Keratinocyte (primary cell): ENCODE results near the gene C9orf43. TPM values are rescaled to one million over a fixed set of nuclear protein-coding genes. Genes with fewer than 3 reads are reported as not detected.
"Not testable (repeated sequence)": the region's sequence is repeated elsewhere in the genome, so short reads cannot be mapped to it uniquely, and the experiment has no call there.

Experiments used
- DNase-seq: peaks from one replicate; pipeline ENCODE4 v3.0.0-alpha.2; 2011; ENCODE audit warnings: low read depth, missing footprints, low spot score
- FAIRE-seq: peaks from 2 replicates; lab custom pipeline; 2011; peaks lifted over from hg19 to GRCh38; lab: Jason Lieb, UNC
- H2AFZ ChIP-seq: 2 replicates; pipeline ENCODE4 v1.6.0; 2012; ENCODE audit warnings: low read length, control low read depth, inconsistent platforms; ENCODE audit not compliant: control insufficient read depth
- H3K27ac ChIP-seq: 2 replicates; pipeline ENCODE4 v1.5.1; 2011; ENCODE audit warnings: low read length; ENCODE audit not compliant: control insufficient read depth, insufficient read depth
- H3K27me3 ChIP-seq: 3 replicates; pipeline ENCODE4 v1.6.0; 2011; ENCODE audit warnings: low read length; ENCODE audit not compliant: control insufficient read depth, insufficient read depth; ENCODE audit errors: extremely low read depth
- H3K36me3 ChIP-seq, 2 experiments: 2 replicates in 1 of 2; 3 replicates in 1 of 2; pipeline ENCODE4 v1.5.1; 2011; ENCODE audit warnings: low read length in 2 of 2, mild to moderate bottlenecking in 1 of 2; ENCODE audit not compliant: control insufficient read depth in 2 of 2, insufficient read depth in 2 of 2; ENCODE audit errors: extremely low read depth in 1 of 2
- H3K4me1 ChIP-seq: 3 replicates; pipeline ENCODE4 v1.5.1; 2011; ENCODE audit warnings: low read length; ENCODE audit not compliant: control insufficient read depth, insufficient read depth; ENCODE audit errors: extremely low read depth
- H3K4me2 ChIP-seq: 3 replicates; pipeline ENCODE4 v1.6.0; 2011; ENCODE audit warnings: low read depth, low read length; ENCODE audit not compliant: control insufficient read depth, insufficient read depth; ENCODE audit errors: extremely low read depth
- H3K4me3 ChIP-seq, 3 experiments: fragments of 200-600 bp in 1 of 3; sonication (generic) in 1 of 3; 2 replicates in 2 of 3; 3 replicates in 1 of 3; pipeline ENCODE4 v1.5.1; 2011 to 2016; ENCODE audit warnings: low read length in 3 of 3, mild to moderate bottlenecking in 3 of 3, control low read depth in 2 of 3, inconsistent platforms in 1 of 3, low read depth in 1 of 3, mixed read lengths in 1 of 3, mixed run types in 1 of 3, moderate library complexity in 1 of 3; ENCODE audit not compliant: control insufficient read depth in 2 of 3, insufficient read depth in 2 of 3; ENCODE audit errors: extremely low read depth in 1 of 3
- H3K79me2 ChIP-seq: 2 replicates; pipeline ENCODE4 v1.6.0; 2012; ENCODE audit warnings: low read length; ENCODE audit not compliant: control insufficient read depth, insufficient read depth
- H3K9ac ChIP-seq: 3 replicates; pipeline ENCODE4 v1.6.0; 2011; ENCODE audit warnings: low read length; ENCODE audit not compliant: control insufficient read depth, insufficient read depth; ENCODE audit errors: extremely low read depth
- H3K9me1 ChIP-seq: 3 replicates; pipeline ENCODE4 v1.6.0; 2011; ENCODE audit warnings: low read length; ENCODE audit not compliant: control insufficient read depth, insufficient read depth; ENCODE audit errors: extremely low read depth
- H3K9me3 ChIP-seq: 2 replicates; pipeline ENCODE4 v1.5.1; 2012; ENCODE audit warnings: low read depth, low read length; ENCODE audit not compliant: control insufficient read depth
- H4K20me1 ChIP-seq: 3 replicates; pipeline ENCODE4 v1.6.0; 2011; ENCODE audit warnings: low read length; ENCODE audit not compliant: control insufficient read depth, insufficient read depth; ENCODE audit errors: extremely low read depth
- EZH2 ChIP-seq: IDR thresholded peaks from one replicate; pipeline ENCODE4 v1.6.1; 2012; ENCODE audit warnings: inconsistent platforms, mild to moderate bottlenecking, low read length, moderate library complexity
- dilution Hi-C: fragments of 300-500 bp; cut with MboI; formaldehyde crosslinking; loops from one replicate; pipeline ENCODE4 v1.7.0; 2020; ENCODE audit warnings: low sequenced_read_pairs; ENCODE audit not compliant: extremely low pct_ligation_motif_present
- polyA plus RNA-seq, 5 experiments: library from polyadenylated mRNA; depleted of rRNA in 3 of 5; stranded (reverse) in 3 of 5; stranded (forward) in 1 of 5; unstranded in 1 of 5; fragments of >200 nt; gene quantifications; 1 replicate in 1 of 5; 2 replicates in 3 of 5; 3 replicates in 1 of 5; pipeline versions ENCODE4 v1.2.1 to v1.2.3, GENCODE V29; 2011 to 2012; ENCODE audit warnings: missing spikeins in 2 of 5, low read depth in 1 of 5, low replicate concordance in 1 of 5
- TF ChIP-seq, protein P1 (sequence below), 3 experiments: IDR thresholded peaks in 1 of 3; conservative IDR thresholded peaks in 1 of 3; optimal IDR thresholded peaks in 1 of 3; 2 replicates in 2 of 3; 3 replicates in 1 of 3; pipeline versions ENCODE3 to v1.5.1; 2011; ENCODE audit warnings: low read length in 3 of 3, mild to moderate bottlenecking in 3 of 3, moderate library complexity in 2 of 3, control low read depth in 1 of 3, inconsistent platforms in 1 of 3; ENCODE audit not compliant: insufficient read depth in 2 of 3; ENCODE audit errors: extremely low read depth in 1 of 3

C9orf43 gene
- polyA plus RNA-seq, 1 donor (not counting 4 experiments of a cell fraction or from before 2014, with no cell fraction given) = 0.75 TPM

DNA sequence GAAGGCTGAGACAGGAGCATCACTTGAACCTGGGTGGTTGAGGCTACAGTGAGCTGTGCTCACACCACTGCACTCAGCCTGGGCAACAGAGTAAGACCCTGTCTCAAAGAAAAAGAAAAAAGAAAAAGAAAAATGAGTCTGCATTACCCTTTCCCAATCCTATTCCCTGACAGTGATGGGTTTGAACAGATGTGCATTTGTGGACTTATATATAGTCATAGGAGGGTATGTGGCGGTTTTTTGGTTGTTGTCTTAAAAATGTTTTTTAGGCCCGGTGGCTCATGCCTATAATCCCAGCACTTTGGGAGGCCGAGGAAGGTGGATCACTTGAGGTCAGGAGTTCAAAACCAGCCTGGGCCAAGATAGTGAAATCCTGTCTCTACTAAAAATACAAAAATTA lies 47.2 kb upstream of the C9orf43 start:
- Histone ChIP-seq H3K79me2 (no peaks in the 10 kb centered on the region), H3K9ac (no peak overlapping the region), H3K27me3 (no peaks in the 10 kb centered on the region), H3K4me2 (no peak overlapping the region), H3K4me3 (no peak overlapping the region), H3K9me1 (no peaks in the 10 kb centered on the region), H3K4me1 (no peaks in the 10 kb centered on the region), H3K9me3 (no peaks in the 10 kb centered on the region), H3K36me3 (no peaks in the 10 kb centered on the region), H3K27ac (no peak overlapping the region), H4K20me1 (no peaks in the 10 kb centered on the region), H2AFZ (no peak overlapping the region)
- DNase-seq (no peak), FAIRE-seq (no peak)
- dilution Hi-C loops = no loop called here
- TF ChIP-seq EZH2 = no peak
- TF ChIP-seq, protein P1, sequence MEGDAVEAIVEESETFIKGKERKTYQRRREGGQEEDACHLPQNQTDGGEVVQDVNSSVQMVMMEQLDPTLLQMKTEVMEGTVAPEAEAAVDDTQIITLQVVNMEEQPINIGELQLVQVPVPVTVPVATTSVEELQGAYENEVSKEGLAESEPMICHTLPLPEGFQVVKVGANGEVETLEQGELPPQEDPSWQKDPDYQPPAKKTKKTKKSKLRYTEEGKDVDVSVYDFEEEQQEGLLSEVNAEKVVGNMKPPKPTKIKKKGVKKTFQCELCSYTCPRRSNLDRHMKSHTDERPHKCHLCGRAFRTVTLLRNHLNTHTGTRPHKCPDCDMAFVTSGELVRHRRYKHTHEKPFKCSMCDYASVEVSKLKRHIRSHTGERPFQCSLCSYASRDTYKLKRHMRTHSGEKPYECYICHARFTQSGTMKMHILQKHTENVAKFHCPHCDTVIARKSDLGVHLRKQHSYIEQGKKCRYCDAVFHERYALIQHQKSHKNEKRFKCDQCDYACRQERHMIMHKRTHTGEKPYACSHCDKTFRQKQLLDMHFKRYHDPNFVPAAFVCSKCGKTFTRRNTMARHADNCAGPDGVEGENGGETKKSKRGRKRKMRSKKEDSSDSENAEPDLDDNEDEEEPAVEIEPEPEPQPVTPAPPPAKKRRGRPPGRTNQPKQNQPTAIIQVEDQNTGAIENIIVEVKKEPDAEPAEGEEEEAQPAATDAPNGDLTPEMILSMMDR (optimal IDR thresholded peaks at IDR 0.05 in 1 of 3, IDR thresholded peaks at IDR 0.05 in 1 of 3, conservative IDR thresholded peaks at IDR 0.05 in 1 of 3; ENCODE audit: extremely low read depth in 1 of 3, insufficient read depth in 2 of 3, low read length in 3 of 3) = no peak

DNA sequence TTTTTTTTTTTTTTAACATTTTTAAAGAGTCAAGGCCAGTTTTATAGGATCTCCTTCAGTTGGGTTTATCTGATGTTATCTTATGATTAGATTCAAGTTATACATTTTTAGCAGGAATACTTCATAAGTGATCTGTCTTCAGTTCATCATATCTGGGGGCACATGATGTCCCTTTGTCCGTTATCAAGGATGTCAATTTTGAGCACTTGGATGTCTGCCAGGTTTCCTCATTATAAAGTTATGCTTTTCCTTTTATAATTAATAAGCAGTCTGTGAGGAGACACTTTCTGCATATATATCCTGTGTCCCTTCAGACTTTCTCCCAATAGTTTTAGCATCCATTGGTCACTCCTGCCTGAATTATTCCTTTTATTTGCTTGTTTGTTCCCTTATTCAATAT lies 45.6 kb upstream of the C9orf43 start:
- Histone ChIP-seq H3K4me3 (no peak overlapping the region), H3K27ac (no peak overlapping the region), H4K20me1 (no peaks in the 10 kb centered on the region), H3K9me1 (no peaks in the 10 kb centered on the region), H3K4me1 (no peaks in the 10 kb centered on the region), H3K36me3 (no peaks in the 10 kb centered on the region), H3K27me3 (no peaks in the 10 kb centered on the region), H3K4me2 (no peak overlapping the region), H3K9ac (no peak overlapping the region), H3K79me2 (no peaks in the 10 kb centered on the region), H3K9me3 (no peaks in the 10 kb centered on the region), H2AFZ (no peak overlapping the region)
- dilution Hi-C loops = no loop called here
- FAIRE-seq (no peak), DNase-seq (no peak)
- no peak for TF ChIP-seq EZH2
- TF ChIP-seq, protein P1 (optimal IDR thresholded peaks at IDR 0.05 in 1 of 3, IDR thresholded peaks at IDR 0.05 in 1 of 3, conservative IDR thresholded peaks at IDR 0.05 in 1 of 3; ENCODE audit: extremely low read depth in 1 of 3, insufficient read depth in 2 of 3, low read length in 3 of 3) = no peak

DNA sequence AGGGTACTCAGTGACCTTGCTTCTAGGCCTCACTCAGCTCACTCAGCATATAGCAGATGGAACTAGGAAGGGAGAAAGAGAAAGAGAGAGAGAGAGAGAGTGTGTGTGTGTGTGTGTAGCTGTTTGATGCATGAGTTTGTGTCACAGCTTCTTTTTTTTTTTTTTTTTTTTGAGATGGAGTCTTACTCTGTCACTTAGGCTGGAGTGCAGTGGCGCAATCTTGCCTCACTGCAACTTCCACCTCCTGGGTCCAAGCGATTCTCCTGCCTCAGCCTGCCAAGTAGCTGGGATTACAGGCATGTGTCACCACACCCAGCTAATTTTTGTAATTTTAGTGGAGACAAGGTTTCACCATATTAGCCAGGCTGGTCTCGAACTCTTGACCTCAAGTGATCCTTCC lies 44.9 kb upstream of the C9orf43 start:
- H3K79me2 ChIP-seq, H3K4me3 ChIP-seq, H2AFZ ChIP-seq, H4K20me1 ChIP-seq, H3K27ac ChIP-seq, H3K9ac ChIP-seq, dilution Hi-C loops, H3K27me3 ChIP-seq, DNase-seq, H3K4me2 ChIP-seq, H3K9me1 ChIP-seq, H3K36me3 ChIP-seq, H3K4me1 ChIP-seq, FAIRE-seq, H3K9me3 ChIP-seq: not testable (repeated sequence)
